Progenitor cell of endocrine pancreas (in vitro differentiated cells): ENCODE measurements around the gene KCNIP1. TPM values are rescaled to one million over a fixed set of nuclear protein-coding genes. Genes with fewer than 3 reads are reported as not detected.
"Not testable (repeated sequence)": the region's sequence is repeated elsewhere in the genome, so short reads cannot be mapped to it uniquely, and the experiment has no call there.

Source experiments
- DNase-seq: peaks from one replicate; pipeline ENCODE4 v3.0.0; 2021; ENCODE audit warnings: low spot score; ENCODE audit not compliant: unreplicated experiment
- H3K27ac Mint-ChIP-seq: 2 replicates; pipeline ENCODE4 v1.8.0; 2021; ENCODE audit warnings: mild to moderate bottlenecking, moderate library complexity, mixed read lengths
- H3K27me3 Mint-ChIP-seq: 2 replicates; pipeline ENCODE4 v1.8.0; 2021; ENCODE audit warnings: mixed read lengths
- H3K36me3 Mint-ChIP-seq: 2 replicates; pipeline ENCODE4 v1.8.0; 2022; ENCODE audit warnings: mixed read lengths; ENCODE audit not compliant: insufficient read depth
- H3K4me1 Mint-ChIP-seq: 2 replicates; pipeline ENCODE4 v1.8.0; 2021; ENCODE audit warnings: low read depth, mixed read lengths
- H3K4me3 Mint-ChIP-seq: 2 replicates; pipeline ENCODE4 v1.8.0; 2021; ENCODE audit warnings: low read depth, mild to moderate bottlenecking, moderate library complexity, mixed read lengths
- H3K9me3 Mint-ChIP-seq: 2 replicates; pipeline ENCODE4 v1.8.0; 2021; ENCODE audit warnings: low read depth, mixed read lengths
- CTCF ChIP-seq: fragments of 200-600 bp; sonication (generic); IDR thresholded peaks from one replicate; pipeline ENCODE4 v1.5.0; 2021; ENCODE audit warnings: antibody characterized with exemption, mild to moderate bottlenecking; ENCODE audit not compliant: unreplicated experiment
- total RNA-seq: library from RNA; stranded (reverse); gene quantifications from 2 replicates; pipeline ENCODE4 v1.2.1, GENCODE V29; 2021

The KCNIP1 gene
- total RNA-seq, 1 donor from 2014 or later: 18.2 TPM

- Mint-ChIP-seq H3K27ac (no peak overlapping the region), H3K9me3 (peaks cover 20% of the 10 kb centered on the region), H3K36me3 (peaks cover 21% of the 10 kb centered on the region), H3K27me3 (no peaks in the 10 kb centered on the region), H3K4me1 (peaks cover 20% of the 10 kb centered on the region), H3K4me3 (no peak overlapping the region)
- TF ChIP-seq CTCF: no peak
- DNase-seq: no peak
Measured at GRCh38 chr5:170546282-170546681, 42.5 kb downstream of the KCNIP1 start.

GRCh38 chr5:170550382-170550781 lies 46.6 kb downstream of the KCNIP1 start:
- H3K27ac Mint-ChIP-seq, H3K27me3 Mint-ChIP-seq, H3K4me1 Mint-ChIP-seq, DNase-seq, H3K4me3 Mint-ChIP-seq, H3K9me3 Mint-ChIP-seq: not testable (repeated sequence)
- H3K36me3 Mint-ChIP-seq: peaks cover 11% of the 10 kb centered on the region

- peaks cover 3% of the 10 kb centered on the region for H3K9me3 Mint-ChIP-seq
- DNase-seq: no peak
- TF ChIP-seq CTCF: no peak
- H3K4me1 Mint-ChIP-seq: no peaks in the 10 kb centered on the region
- H3K27me3 Mint-ChIP-seq: no peaks in the 10 kb centered on the region
- H3K4me3 Mint-ChIP-seq: no peak overlapping the region
- H3K36me3 Mint-ChIP-seq: peaks cover 8% of the 10 kb centered on the region
- H3K27ac Mint-ChIP-seq: no peak overlapping the region
Measured at GRCh38 chr5:170551076-170551475, 47.3 kb downstream of the KCNIP1 start.

- no peaks in the 10 kb centered on the region for H3K9me3 Mint-ChIP-seq
- no peaks in the 10 kb centered on the region for H3K27me3 Mint-ChIP-seq
- peaks cover 3% of the 10 kb centered on the region for H3K36me3 Mint-ChIP-seq
- no peak overlapping the region for H3K27ac Mint-ChIP-seq
- no peak overlapping the region for H3K4me3 Mint-ChIP-seq
- no peak for DNase-seq
- no peak for TF ChIP-seq CTCF
- H3K4me1 Mint-ChIP-seq: no peaks in the 10 kb centered on the region
Measured at GRCh38 chr5:170551622-170552021, 47.8 kb downstream of the KCNIP1 start.

- DNase-seq: no peak
- H3K27ac Mint-ChIP-seq: no peak overlapping the region
- H3K27me3 Mint-ChIP-seq: no peaks in the 10 kb centered on the region
- TF ChIP-seq CTCF: no peak
- no peak overlapping the region for H3K4me3 Mint-ChIP-seq
- no peaks in the 10 kb centered on the region for H3K4me1 Mint-ChIP-seq
- no peaks in the 10 kb centered on the region for H3K36me3 Mint-ChIP-seq
- H3K9me3 Mint-ChIP-seq: no peaks in the 10 kb centered on the region
Measured at GRCh38 chr5:170552621-170553115, 48.8 kb downstream of the KCNIP1 start.

- Mint-ChIP-seq H3K27ac (no peak overlapping the region), H3K4me3 (no peak overlapping the region), H3K27me3 (no peaks in the 10 kb centered on the region), H3K36me3 (no peaks in the 10 kb centered on the region), H3K9me3 (no peaks in the 10 kb centered on the region), H3K4me1 (no peaks in the 10 kb centered on the region)
- no peak for DNase-seq
- no peak for TF ChIP-seq CTCF
Measured at GRCh38 chr5:170553218-170553617, 49.4 kb downstream of the KCNIP1 start.
